Loucy (cell line): ENCODE measurements around the gene GNB1L.
A peak's percentile ranks its signal among the peaks of the same experiment; 100 is the strongest.

ENCODE experiments used
- H2AFZ ChIP-seq: fragments of 200-600 bp; sonication (generic); 2 replicates; pipeline ENCODE4 v1.6.0; 2016; ENCODE audit warnings: antibody characterized with exemption, mild to moderate bottlenecking, low read length, moderate library complexity
- H3F3A ChIP-seq: fragments of 200-600 bp; 2 replicates; pipeline ENCODE4 v1.6.0; 2016; ENCODE audit warnings: antibody characterized with exemption, low read depth, mild to moderate bottlenecking
- H3K27me3 ChIP-seq: fragments of 200-600 bp; sonication (generic); 2 replicates; pipeline ENCODE4 v1.6.1; 2014; ENCODE audit warnings: low read length, mild to moderate bottlenecking; ENCODE audit not compliant: insufficient read depth, poor library complexity, severe bottlenecking
- H3K36me3 ChIP-seq: fragments of 200-600 bp; sonication (generic); 2 replicates; pipeline ENCODE4 v1.6.1; 2016; ENCODE audit warnings: low read length; ENCODE audit not compliant: insufficient read depth
- H3K4me1 ChIP-seq: fragments of 200-600 bp; sonication (generic); 2 replicates; pipeline ENCODE4 v1.5.1; 2014; ENCODE audit warnings: low read length, mild to moderate bottlenecking; ENCODE audit not compliant: insufficient read depth, poor library complexity, severe bottlenecking
- H3K4me2 ChIP-seq: fragments of 200-600 bp; sonication (generic); 2 replicates; pipeline ENCODE4 v1.6.0; 2014; ENCODE audit warnings: antibody characterized with exemption, low read length, low read depth, mild to moderate bottlenecking; ENCODE audit not compliant: poor library complexity, severe bottlenecking
- H3K4me3 ChIP-seq: fragments of 200-600 bp; sonication (generic); 2 replicates; pipeline ENCODE4 v1.5.1; 2014; ENCODE audit warnings: low read length, mild to moderate bottlenecking, mixed read lengths; ENCODE audit not compliant: poor library complexity, severe bottlenecking
- H3K79me2 ChIP-seq: fragments of 200-600 bp; sonication (generic); 2 replicates; pipeline ENCODE4 v1.6.1; 2014; ENCODE audit warnings: low read length; ENCODE audit not compliant: insufficient read depth
- H3K9ac ChIP-seq: fragments of 200-600 bp; sonication (generic); 2 replicates; pipeline ENCODE4 v1.6.0; 2014; ENCODE audit warnings: mild to moderate bottlenecking, low read depth, low read length, moderate library complexity; ENCODE audit not compliant: poor library complexity, severe bottlenecking
- H3K9me2 ChIP-seq: fragments of 200-600 bp; sonication (generic); replicated peaks from 2 replicates; pipeline ENCODE4 v1.6.1; 2016; ENCODE audit warnings: low read depth, low read length, mixed read lengths
- H3K9me3 ChIP-seq: fragments of 200-600 bp; sonication (generic); 2 replicates; pipeline ENCODE4 v1.6.1; 2014; ENCODE audit warnings: mild to moderate bottlenecking, antibody characterized with exemption, low read length, low read depth; ENCODE audit not compliant: insufficient read depth
- H4K20me1 ChIP-seq: fragments of 200-600 bp; sonication (generic); 2 replicates; pipeline ENCODE4 v1.6.0; 2014; ENCODE audit warnings: antibody characterized with exemption, low read length, mild to moderate bottlenecking; ENCODE audit not compliant: insufficient read depth, poor library complexity, severe bottlenecking
- CTCF ChIP-seq: fragments of 200-600 bp; sonication (generic); conservative IDR thresholded peaks from 2 replicates; pipeline ENCODE4 v1.5.1; 2014; ENCODE audit warnings: mild to moderate bottlenecking, antibody characterized with exemption, low read length
- EZH2phosphoT487 ChIP-seq: fragments of 200-600 bp; IDR thresholded peaks from 2 replicates; pipeline ENCODE4 v1.6.1; 2018; ENCODE audit warnings: antibody characterized with exemption, mild to moderate bottlenecking, moderate library complexity, borderline replicate concordance

GNB1L gene, protein sequence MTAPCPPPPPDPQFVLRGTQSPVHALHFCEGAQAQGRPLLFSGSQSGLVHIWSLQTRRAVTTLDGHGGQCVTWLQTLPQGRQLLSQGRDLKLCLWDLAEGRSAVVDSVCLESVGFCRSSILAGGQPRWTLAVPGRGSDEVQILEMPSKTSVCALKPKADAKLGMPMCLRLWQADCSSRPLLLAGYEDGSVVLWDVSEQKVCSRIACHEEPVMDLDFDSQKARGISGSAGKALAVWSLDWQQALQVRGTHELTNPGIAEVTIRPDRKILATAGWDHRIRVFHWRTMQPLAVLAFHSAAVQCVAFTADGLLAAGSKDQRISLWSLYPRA

GRCh38 chr22:19854778-19855503 is at the start of gene GNB1L, which contains the start of gene RTL10:
TSS of gene GNB1L (minus strand) at chr22:19854874. CDS start at chr22:19821355, 33,519 bp downstream.
TSS of gene RTL10 (minus strand) at chr22:19854874. CDS start at chr22:19852261, 2,613 bp downstream.
- peak within 1 kb of the TSS; percentile 69 for H2AFZ ChIP-seq
- H4K20me1 ChIP-seq: peaks cover 42% of the 10 kb centered on the region
- peaks cover 78% of the 10 kb centered on the region for H3K79me2 ChIP-seq
- no peaks in the 10 kb centered on the region for H3F3A ChIP-seq
- TF ChIP-seq CTCF (no peak), EZH2phosphoT487 (no peak)
- peaks cover 38% of the 10 kb centered on the region for H3K4me1 ChIP-seq
- H3K4me3 ChIP-seq: peak within 1 kb of the TSS; percentile 96
- H3K9me3 ChIP-seq: no peaks in the 10 kb centered on the region
- peak within 1 kb of the TSS; percentile 99 for H3K9ac ChIP-seq
- H3K36me3 ChIP-seq: peaks cover 21% of the 10 kb centered on the region; the same call in 1 of the 2 replicates
- H3K9me2 ChIP-seq: no peaks in the 10 kb centered on the region
- H3K27me3 ChIP-seq: peaks cover 5% of the 10 kb centered on the region
- peak within 1 kb of the TSS; percentile 97 for H3K4me2 ChIP-seq

- Histone ChIP-seq H3K79me2 (no peaks in the 10 kb centered on the region), H3K4me1 (no peaks in the 10 kb centered on the region), H3K4me3 (no peak overlapping the region), H3K9ac (no peak overlapping the region), H3K4me2 (no peak overlapping the region), H2AFZ (no peak overlapping the region), H3K9me2 (no peaks in the 10 kb centered on the region), H3K36me3 (no peaks in the 10 kb centered on the region), H4K20me1 (no peaks in the 10 kb centered on the region), H3F3A (no peaks in the 10 kb centered on the region), H3K27me3 (no peaks in the 10 kb centered on the region), H3K9me3 (no peaks in the 10 kb centered on the region)
- no peak for TF ChIP-seq EZH2phosphoT487
- TF ChIP-seq CTCF: no peak
These were observed 49.6 kb upstream of the GNB1L start for GRCh38 chr22:19904174-19904856.

- Histone ChIP-seq H3K4me2 (no peak overlapping the region), H3K9ac (no peak overlapping the region), H3K4me1 (no peaks in the 10 kb centered on the region), H3K9me3 (no peaks in the 10 kb centered on the region), H4K20me1 (no peaks in the 10 kb centered on the region), H3K79me2 (no peaks in the 10 kb centered on the region), H3K27me3 (no peaks in the 10 kb centered on the region), H3F3A (no peaks in the 10 kb centered on the region), H3K36me3 (no peaks in the 10 kb centered on the region), H3K9me2 (no peaks in the 10 kb centered on the region), H2AFZ (no peak overlapping the region), H3K4me3 (no peak overlapping the region)
- TF ChIP-seq EZH2phosphoT487 (no peak), CTCF (no peak)
These were observed 48.8 kb upstream of the GNB1L start for GRCh38 chr22:19903513-19903912.
